C1 segment of cervical spinal cord (tissue), 14 donors: Measurements from ENCODE around the gene LY86.
"Not testable (repeated sequence)": the region's sequence is repeated elsewhere in the genome, so short reads cannot be mapped to it uniquely, and the experiment has no call there.

Source experiments
- DNase-seq, 14 donors: peaks; one replicate each; lab custom pipeline; 2025; lab: John Stamatoyannopoulos, UW

The LY86 gene

DNA sequence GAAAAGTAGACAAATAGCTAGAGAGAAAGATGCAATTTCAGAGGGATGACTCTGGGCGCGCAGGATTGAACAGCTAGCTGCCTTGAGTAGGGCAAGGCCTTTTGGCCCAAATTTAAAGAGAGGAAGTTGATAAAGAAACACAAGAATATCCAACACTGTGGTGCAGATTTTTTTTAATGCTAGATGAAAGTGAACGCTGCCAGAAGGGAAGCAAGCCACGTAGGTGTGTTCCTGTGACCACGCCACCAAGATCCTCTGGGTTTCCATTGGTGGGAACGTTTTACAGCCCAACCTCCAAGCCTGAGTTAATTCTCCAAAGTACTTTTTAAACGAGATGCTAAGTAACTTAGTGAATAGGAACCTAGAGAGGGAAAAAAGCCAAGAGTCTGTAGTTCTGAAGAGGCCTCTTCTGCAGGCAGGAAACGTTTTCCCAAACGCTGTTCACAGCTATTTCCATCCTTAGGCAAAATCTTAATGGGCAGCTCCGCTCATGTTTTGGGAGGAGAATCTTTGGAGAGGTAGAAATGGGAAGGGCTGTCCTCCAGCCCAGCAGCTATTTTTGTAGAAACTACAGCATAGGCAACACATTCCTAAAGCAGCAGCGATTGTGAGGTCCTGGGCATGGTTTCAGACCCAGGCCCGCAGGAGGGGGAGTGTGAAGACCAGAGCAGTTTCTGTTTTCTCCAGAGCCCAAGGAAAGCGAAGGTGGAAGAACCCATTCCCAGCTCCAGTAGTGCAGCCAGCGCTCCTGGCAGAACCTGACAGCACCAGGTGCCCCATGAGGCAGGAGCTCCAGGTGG, 8.2 kb downstream of the LY86 start:
- no peak for DNase-seq

- DNase-seq: no peak
Observed at GRCh38 chr6:6597682-6598081, 9.2 kb downstream of the LY86 start.

- peak in 8 of 14 donors; percentile 7 to 66 (median 30) for DNase-seq
Observed at GRCh38 chr6:6599468-6599873, 11.0 kb downstream of the LY86 start.

GRCh38 chr6:6600875-6601274, 12.4 kb downstream of the LY86 start:
- no peak for DNase-seq

GRCh38 chr6:6602262-6602661, 13.7 kb downstream of the LY86 start:
- DNase-seq: no peak

- DNase-seq: no peak
Observed at GRCh38 chr6:6603317-6603716, 14.8 kb downstream of the LY86 start.

DNA sequence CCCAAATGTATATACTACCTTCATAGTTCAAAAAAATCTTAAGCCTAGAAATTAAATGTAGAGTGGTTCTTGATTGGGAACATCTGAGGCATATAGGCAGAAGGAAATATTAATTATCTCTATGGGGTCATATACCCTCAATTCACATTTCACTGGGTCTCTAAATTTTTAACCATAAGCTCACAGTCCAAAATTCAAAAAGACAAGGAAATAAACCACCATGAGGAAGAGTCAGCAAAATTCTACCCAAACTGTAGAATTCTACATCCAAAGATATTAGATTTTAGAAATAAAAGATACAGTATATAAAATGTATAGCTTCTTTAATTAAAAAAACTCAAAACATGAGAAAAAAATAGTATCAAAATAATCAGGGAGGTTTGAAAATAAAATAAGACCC, 15.5 kb downstream of the LY86 start:
- DNase-seq: no peak

DNA sequence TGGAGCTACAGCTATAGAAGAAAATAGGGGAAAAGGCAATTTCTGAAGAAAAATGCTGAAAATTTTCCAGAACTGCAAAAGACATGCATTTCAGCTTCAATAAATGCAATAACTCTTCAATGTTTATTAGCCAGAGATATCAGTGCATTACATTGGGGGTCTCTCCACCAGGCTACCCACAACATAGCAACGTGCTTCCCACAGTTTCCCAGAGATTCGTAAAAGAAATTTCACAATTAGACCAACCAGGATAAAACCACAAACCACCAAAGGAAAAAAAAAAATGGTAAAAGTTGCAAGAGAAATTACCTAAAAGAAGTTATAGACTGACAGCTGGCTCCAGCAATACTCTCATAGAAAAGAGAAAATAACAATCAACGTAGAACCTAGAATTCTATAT, 16.0 kb downstream of the LY86 start:
- no peak for DNase-seq

- DNase-seq: no peak
Observed at GRCh38 chr6:6605873-6606272, 17.4 kb downstream of the LY86 start.

- not testable (repeated sequence) for DNase-seq
Observed at GRCh38 chr6:6606391-6607030, 18.0 kb downstream of the LY86 start.

GRCh38 chr6:6609450-6609849, 20.9 kb downstream of the LY86 start:
- no peak for DNase-seq

GRCh38 chr6:6610031-6610591, 21.6 kb downstream of the LY86 start:
- DNase-seq: peak in 2 of 14 donors; percentile 8 to 13

GRCh38 chr6:6611486-6611885, 23.0 kb downstream of the LY86 start:
- no peak for DNase-seq

DNA sequence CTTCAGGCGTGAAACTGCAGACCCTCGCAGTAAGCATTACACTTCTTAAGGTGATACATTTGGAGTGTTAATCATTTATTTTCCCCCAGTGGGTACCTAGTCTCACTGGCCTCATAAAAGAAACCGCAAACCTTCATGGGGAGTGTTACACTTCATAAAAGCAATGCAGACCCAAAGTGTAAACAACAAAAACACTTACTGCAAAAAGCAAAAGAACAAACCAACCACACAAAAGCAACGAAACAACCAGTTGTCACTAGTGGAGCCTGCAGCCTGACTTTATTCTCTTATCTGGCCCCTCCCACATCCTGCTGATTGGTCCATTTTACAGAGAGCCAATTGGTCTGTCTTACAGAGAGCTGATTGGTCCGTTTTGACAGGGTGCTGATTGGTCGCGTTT, 23.8 kb downstream of the LY86 start:
- no peak for DNase-seq

GRCh38 chr6:6613103-6613718, 24.7 kb downstream of the LY86 start:
- not testable (repeated sequence) for DNase-seq

DNA sequence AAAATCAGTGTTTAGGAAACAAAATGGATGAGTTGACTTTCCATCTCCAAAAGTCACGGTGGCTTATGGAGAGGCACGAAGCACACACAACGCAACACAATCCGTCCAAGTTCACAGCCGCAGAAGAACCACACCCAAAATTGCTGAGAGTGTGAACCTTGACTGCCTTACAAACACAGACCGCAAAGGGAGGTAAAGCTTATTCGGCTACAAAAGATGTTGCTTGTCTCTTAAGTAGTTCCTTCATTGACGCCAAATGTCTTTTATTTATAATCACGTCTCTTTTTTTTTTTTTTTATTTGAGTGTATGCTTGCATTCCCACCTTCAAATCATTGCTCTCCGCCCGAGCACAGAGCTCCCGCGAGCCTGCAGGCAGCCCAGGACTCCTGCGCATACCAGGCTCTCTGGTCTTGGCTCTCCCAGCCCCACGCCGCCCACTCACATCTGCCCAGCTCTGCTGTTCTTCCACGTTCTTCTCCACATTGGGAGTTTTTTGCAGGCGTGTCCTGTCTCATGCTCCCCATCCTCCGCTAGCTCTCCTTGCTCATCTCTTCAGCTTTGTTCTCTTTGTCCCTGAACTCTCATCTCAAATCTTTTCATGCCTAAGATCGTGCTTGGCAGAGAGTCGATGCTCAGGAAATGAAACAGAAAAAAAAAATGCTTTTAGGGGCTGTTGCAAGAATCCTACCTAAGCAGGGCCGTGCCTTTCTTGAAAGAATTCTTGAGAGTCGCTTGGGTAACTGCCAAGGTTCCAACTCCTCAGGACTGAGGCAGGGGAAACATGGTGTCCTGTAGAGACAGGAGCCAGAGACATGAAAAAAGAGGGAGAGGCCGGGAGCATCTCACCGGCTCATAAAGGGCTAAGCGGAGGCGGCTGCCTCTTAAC, 25.8 kb downstream of the LY86 start:
- no peak for DNase-seq

DNA sequence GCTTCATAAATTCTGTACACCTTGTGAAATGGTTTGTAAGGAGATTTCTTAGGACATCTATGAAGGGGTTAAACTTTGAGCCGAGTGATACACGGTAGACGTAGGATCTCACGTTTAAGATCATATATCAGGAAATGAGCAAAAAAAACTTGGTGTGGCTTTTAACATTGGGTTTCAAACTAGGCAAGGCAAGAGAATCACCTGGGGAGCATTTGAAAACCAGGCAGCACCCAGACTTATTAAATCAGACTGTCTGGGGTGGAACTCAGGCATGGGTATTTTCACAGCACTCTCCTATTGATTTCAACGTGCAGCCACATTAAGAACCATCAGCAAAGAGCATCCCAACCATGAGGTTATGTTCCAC, 26.4 kb downstream of the LY86 start:
- no peak for DNase-seq

DNA sequence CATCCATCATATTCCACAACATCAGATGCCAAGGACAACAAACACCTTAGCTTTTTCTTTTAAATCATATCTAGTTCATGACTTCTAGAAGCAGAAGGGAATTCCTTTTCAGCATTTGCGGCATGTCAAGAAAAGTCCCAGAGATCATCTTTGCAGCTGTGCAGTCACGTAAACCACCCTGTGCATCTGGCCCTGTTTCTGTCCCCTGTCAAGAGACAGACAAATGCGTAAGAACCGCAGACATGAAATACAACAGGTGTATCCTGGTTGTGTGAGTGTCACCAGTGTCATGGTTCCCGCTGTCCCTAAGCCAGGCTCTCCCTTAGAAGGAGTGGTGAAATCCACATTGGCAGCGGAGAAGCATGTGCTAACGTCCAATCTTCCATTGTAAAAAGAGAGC, 28.1 kb downstream of the LY86 start:
- no peak for DNase-seq

DNA sequence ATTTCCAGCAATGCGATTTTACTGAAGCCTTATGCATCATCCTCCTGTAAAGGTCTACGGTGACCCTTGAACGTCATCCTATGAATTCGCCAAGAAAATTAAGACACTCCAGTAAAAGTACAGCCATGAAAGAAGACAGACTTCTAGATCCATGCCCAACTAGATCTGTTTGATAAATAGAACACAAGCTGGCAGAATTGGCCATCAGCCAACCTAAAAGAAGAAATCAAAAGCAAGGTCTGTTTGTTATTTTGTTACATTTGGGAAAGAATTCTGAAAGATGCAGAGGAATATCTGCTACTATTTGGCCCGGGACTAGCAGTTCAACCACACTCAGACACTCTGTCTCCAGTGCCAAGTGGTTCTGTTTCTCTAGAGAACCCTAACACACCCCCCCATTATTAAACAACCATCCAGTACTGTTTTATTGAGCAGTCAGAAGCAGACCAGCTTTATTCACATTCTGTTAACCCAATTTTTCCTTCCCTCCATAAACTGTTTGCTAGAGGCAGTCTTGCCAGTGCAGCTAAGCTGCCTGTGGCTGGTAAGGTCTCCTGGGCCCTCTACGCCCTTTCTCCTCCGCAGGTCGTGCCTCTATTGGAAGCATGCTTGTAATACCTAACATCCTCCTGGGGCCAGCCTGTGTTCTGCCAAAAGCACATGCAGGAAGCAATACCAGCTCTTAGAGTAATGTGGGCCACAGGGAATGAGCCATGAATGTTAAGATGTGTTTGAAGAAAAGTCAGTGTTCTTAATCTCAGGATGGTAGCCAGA, 30.7 kb downstream of the LY86 start:
- no peak for DNase-seq

GRCh38 chr6:6620766-6621425, 32.4 kb downstream of the LY86 start:
- DNase-seq: no peak
